Activated CD4-positive, alpha-beta T cell treated with anti-CD3 and anti-CD28 coated beads, Interleukin-2, Interleukin-4, amounts not matched to agents 100 ng/mL and 50 ng/mL, durations not matched to agents 16 hours and 8 hours (primary cell): ENCODE data around the gene GLDC.
"Not testable (repeated sequence)": the region's sequence is repeated elsewhere in the genome, so short reads cannot be mapped to it uniquely, and the experiment has no call there.

ENCODE experiments used
- DNase-seq: peaks from one replicate; pipeline ENCODE4 v3.0.0-alpha.2; 2020; ENCODE audit warnings: low spot score

The GLDC gene

GRCh38 chr9:6645355-6646292 is at the start of gene GLDC:
GLDC (minus strand) TSS chr9:6645729; CDS start chr9:6645499, 230 bp downstream.
- peak; percentile 57 for DNase-seq

GRCh38 chr9:6692881-6693361 is 47.4 kb upstream of the GLDC start:
- no peak for DNase-seq

GRCh38 chr9:6692433-6692832 is 46.9 kb upstream of the GLDC start:
- no peak for DNase-seq

DNA sequence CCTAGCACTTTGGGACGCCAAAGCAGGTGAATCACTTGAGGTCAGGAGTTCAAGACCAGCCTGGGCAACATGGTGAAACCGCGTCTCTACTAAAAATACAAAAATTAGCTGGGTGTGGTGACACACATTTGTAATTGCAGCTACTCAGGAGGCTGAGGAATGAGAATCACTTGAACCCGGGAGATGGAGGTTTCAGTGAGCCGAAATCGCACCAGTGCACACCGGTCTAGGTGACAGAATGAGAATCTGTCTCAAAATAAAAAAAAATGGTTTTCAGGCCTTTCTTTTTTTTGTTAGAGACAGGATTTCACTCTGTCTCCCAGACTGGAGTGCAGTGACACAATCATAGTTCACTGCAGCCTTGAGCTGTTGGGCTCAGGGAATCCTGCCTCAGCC is 45.1 kb upstream of the GLDC start:
- not testable (repeated sequence) for DNase-seq

DNA sequence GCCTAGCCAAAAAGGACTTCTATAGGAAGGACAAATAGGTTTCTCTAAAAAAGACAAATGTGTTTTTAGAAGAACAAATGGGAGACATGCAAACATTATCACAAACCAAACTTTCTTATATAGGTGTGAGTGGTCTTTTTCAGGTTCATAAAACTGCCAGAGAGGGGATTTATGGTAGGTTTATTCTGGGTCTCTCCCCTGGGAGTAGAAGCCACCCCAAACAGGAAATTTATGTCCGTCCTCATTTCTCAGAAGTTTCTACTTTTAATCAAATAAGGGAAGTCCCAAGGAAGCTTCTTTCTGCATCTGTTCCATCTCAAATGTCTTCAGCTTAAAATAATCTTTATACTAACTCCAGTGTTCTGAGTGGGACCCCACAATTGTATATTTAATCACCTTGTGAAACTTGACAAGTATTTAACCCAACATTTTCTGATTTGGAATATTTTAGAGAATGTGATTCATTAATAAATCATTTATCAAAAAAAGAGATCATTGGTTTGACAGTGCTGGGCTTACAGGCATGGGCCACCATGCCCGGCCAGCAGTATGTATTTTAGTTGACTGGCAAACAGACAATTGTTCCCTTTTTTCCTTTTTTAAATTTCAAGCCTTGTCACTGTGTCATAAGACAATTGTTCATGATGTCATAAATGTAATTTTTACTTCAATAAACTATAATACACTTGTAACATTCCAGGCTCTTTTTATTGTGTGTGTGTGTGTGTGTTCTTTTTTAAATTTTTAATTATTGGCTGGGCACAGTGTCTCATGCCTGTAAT is 44.6 kb upstream of the GLDC start:
- DNase-seq: no peak

DNA sequence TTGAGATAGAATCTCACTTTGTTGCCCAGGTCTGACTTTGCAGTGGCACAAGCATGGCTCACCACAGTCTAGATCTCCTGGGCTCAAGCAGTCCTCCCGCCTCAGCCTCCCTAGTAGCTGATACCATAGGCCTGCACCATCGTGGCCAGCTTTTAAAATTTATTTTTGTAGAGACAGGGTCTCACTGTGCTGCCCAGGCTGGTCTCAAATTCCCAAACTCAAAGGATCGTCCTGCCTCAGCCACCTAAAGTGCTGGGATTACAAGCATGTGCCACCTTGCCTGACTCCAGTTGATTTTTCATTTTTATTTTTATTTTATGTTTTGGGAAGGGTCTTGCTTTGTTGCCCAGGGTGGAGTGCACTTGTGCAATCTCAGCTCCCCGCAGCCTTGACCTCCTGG is 41.7 kb upstream of the GLDC start:
- no peak for DNase-seq

- DNase-seq: no peak
Measured at GRCh38 chr9:6686396-6686795, 40.9 kb upstream of the GLDC start.

GRCh38 chr9:6681957-6682501 is 36.5 kb upstream of the GLDC start:
- DNase-seq: no peak

GRCh38 chr9:6681147-6681956 is 35.8 kb upstream of the GLDC start:
- DNase-seq: peak; percentile 95

DNA sequence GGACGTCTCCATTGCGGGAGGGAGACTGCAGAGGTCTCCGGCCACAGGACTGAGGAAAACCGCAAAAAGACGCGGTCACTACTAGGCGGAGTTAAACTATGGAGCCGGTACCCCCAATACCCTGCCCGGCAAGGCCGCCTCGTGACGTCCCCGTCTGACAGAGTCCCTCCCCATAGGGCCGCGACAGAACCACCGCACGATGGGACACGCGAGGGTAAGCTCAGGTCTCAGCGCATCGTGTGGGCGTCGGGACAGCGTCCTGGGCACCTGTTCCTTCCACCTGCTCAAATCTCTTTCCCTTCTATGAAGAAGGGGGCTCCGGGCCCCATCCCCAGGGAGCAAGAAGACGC is 35.2 kb upstream of the GLDC start:
- DNase-seq: peak; percentile 72

- no peak for DNase-seq
Measured at GRCh38 chr9:6677803-6678202, 32.3 kb upstream of the GLDC start.

DNA sequence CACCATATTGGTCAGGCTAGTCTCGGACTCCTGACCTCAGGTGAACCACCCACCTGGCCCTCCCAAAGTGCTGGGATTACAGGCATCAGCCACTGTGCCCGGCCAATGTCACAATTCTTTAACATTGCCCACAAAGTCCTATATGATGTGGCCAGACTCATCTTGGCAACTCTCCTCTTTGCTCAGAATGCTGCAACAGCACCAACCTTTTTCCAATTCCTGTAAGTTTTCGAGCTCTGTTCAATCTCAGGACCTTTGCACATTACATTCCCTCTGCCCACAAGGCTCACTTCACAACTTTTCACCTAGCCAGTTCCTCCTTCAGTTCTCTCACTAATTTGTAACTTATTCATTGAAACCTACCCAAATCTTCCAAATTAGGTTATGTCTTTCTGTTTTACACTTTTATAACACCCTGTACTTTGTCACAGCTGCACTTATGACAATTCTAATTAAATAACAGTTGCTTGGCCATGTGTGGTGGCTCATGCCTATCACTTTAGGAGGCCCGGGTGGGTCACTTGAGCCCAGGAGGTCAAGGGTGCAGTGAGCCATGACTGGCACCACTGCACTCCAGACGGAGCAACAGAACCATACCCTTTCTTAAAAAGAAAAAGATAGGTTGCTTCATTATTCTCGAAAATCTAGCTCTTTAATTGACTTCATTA is 30.9 kb upstream of the GLDC start:
- no peak for DNase-seq

GRCh38 chr9:6675268-6675667 is 29.7 kb upstream of the GLDC start:
- no peak for DNase-seq

DNA sequence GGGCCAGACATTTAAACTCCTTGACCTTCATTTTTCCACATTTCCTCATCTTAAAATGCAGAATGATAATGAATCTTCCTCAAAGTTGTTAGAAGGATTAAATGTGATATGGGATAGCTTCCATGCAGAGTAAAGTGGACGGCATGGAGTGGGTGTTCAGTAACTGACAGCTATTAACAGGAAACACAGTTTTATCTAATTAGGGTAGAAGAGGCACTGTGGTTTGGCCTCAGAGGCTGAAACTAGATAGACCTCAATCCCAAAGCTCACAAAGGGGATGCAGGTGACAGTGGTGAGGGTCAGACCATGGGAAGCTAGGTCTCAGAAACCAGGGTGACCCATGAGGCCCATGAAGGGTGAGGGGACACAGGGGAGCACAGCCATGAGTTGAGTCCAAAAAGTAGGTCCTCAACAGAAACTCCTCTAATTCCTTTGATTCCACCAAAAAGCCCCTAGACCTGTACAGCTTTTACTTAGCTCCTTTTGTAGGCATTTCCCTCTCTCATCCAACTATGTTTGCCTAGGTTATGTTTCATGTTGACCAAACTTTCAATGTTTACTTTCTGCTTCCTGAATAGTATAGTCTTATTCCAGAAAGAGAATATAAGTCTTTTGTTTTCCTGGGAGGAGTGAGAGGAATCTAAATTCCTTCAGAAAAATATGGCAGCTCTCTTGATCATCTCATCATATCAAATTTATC is 27.9 kb upstream of the GLDC start:
- no peak for DNase-seq

DNA sequence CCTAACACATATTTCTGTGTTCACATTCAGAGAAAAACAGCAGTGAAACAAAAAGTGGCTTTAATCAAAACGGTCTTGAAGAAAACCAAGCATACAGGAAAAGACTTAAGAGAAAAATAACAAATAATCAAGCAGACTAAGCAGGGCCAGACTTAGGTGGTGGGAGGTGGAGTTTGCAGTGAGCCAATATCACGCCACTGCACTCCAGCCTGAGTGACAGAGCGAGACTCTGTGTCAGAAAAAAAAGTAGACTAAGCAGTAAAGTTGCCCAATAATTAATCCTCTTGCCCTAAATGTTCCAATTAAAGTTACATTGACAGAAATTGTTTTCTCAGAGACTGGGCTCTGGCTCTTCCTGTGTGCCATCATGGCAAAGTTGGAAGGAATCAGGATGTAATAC is 26.6 kb upstream of the GLDC start:
- no peak for DNase-seq

DNA sequence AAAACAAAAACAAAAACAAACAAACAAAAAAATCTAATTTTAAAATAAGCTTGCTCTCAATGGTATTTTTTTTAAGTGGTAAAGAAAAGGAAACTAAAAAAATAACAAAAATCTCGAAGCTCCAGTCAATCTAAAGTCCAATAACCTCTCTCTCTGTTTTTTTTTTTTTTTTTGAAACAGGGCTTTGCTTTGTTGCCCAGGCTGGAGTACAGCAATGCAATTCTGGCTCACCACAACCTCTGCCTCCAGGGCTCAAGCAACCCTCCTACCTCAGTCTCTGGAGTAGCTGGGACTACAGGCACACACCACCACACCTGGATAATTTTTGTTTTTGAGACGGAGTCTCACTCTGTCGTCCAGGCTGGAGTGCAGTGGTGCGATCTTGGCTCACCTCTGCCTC is 25.9 kb upstream of the GLDC start:
- DNase-seq: no peak

- DNase-seq: no peak
Measured at GRCh38 chr9:6669881-6670280, 24.4 kb upstream of the GLDC start.

DNA sequence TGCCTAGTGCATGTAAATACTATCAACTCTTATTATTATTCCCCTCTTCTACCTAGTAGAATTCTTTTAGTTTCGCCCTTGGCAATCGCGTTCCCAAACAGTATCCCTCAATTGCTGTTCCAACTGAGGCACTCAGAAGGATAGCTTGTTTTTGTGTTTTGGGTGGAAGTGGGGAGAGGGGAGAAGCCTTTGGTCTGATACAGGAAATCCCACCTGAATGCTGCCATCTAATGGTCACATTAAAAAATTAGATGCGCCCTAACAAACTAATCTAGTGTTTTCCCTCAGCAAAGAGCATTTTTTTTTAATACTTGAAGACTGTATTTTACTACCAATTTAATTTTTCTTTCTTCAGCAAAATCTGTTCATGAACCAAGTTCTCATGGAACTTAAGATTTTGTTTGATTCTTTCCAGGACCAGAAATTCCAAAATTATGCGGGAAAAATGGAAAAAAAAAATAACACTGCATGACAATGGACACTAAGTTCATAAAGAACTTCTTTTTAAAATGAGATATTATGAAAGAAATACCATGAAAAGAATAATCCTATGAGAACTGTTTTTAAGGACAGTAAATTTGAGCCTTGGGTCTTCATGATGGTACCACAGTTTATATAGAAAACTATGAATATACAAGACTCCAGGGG is 22.2 kb upstream of the GLDC start:
- peak; percentile 44 for DNase-seq

DNA sequence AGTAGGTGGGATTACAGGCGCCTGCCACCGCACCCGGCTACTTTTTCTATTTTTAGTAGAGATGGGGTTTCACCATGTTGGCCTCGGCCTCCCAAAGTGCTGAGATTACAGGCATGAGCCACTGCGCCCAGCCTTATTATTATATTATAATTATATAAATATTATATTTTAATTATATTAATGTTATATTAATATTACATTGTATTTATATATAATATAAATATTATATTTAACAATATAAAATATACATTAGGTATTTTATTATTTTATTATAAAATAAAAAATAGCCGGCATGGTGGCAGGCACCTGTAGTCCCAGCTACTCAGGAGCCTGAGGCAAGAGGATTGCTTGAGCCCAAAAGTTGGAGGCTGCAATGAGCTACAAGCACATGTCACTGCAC is 21.6 kb upstream of the GLDC start:
- no peak for DNase-seq

GRCh38 chr9:6665628-6666027 is 20.1 kb upstream of the GLDC start:
- no peak for DNase-seq
